Liver (tissue), 3 donors: ENCODE measurements around the gene GAMT.

Experiments used
- FOXA1 ChIP-seq: IDR thresholded peaks from 2 replicates; pipeline ENCODE4 v1.6.1; 2016; ENCODE audit warnings: antibody characterized with exemption
- HNF4G ChIP-seq: IDR thresholded peaks from 2 replicates; pipeline ENCODE4 v1.6.1; 2016; ENCODE audit warnings: antibody characterized with exemption
- JUND ChIP-seq, 2 donors: IDR thresholded peaks; 2 replicates each; pipeline ENCODE4 v1.6.1; 2016; ENCODE audit warnings: antibody characterized with exemption in 2 of 2
- RAD21 ChIP-seq, 2 donors: IDR thresholded peaks; 2 replicates each; pipeline ENCODE4 v1.6.1; 2016; ENCODE audit warnings: antibody characterized with exemption in 2 of 2, mild to moderate bottlenecking in 2 of 2
- SP1 ChIP-seq: IDR thresholded peaks from 2 replicates; pipeline ENCODE4 v1.6.1; 2018; ENCODE audit warnings: antibody characterized with exemption, mild to moderate bottlenecking
- YY1 ChIP-seq: IDR thresholded peaks from 2 replicates; pipeline ENCODE4 v1.6.1; 2016; ENCODE audit warnings: antibody characterized with exemption, mild to moderate bottlenecking
- TF ChIP-seq, protein P1 (sequence below): fragments of 150-350 bp; IDR thresholded peaks from 2 replicates; pipeline ENCODE4 v1.5.1; 2017; ENCODE audit warnings: improper control_type of control experiment, low read depth, low read length; ENCODE audit not compliant: missing input control
- TF ChIP-seq, protein P2 (sequence below): IDR thresholded peaks from 2 replicates; pipeline ENCODE4 v1.6.1; 2016; ENCODE audit warnings: antibody characterized with exemption, mild to moderate bottlenecking
- TF ChIP-seq, protein P3 (sequence below): IDR thresholded peaks from 2 replicates; pipeline ENCODE4 v1.6.1; 2016; ENCODE audit warnings: antibody characterized with exemption
- donor health status: healthy.
- donor health status: healthy.

DNA sequence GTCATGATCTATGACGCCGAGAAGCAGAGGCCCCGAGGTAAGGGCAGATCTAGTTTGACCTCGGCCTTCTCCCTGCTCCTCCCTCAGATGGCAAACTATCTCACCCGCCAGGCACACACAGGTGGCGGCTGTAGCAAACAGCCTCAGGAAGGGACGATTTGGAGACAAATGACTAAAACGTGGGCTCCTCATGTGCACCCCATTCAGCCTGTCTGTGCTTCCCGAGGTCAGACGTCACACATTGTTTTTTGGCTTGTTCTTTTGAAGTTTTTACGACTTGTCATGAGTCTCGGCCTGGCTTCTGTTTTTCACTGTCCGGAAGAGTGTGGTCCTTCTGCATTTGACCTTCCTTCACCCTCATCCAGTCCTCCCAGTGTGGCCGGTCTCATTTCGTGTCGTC, 21.0 kb upstream of the GAMT start:
- TF ChIP-seq, protein P1, sequence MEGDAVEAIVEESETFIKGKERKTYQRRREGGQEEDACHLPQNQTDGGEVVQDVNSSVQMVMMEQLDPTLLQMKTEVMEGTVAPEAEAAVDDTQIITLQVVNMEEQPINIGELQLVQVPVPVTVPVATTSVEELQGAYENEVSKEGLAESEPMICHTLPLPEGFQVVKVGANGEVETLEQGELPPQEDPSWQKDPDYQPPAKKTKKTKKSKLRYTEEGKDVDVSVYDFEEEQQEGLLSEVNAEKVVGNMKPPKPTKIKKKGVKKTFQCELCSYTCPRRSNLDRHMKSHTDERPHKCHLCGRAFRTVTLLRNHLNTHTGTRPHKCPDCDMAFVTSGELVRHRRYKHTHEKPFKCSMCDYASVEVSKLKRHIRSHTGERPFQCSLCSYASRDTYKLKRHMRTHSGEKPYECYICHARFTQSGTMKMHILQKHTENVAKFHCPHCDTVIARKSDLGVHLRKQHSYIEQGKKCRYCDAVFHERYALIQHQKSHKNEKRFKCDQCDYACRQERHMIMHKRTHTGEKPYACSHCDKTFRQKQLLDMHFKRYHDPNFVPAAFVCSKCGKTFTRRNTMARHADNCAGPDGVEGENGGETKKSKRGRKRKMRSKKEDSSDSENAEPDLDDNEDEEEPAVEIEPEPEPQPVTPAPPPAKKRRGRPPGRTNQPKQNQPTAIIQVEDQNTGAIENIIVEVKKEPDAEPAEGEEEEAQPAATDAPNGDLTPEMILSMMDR, result no peak
- TF ChIP-seq, protein P2, sequence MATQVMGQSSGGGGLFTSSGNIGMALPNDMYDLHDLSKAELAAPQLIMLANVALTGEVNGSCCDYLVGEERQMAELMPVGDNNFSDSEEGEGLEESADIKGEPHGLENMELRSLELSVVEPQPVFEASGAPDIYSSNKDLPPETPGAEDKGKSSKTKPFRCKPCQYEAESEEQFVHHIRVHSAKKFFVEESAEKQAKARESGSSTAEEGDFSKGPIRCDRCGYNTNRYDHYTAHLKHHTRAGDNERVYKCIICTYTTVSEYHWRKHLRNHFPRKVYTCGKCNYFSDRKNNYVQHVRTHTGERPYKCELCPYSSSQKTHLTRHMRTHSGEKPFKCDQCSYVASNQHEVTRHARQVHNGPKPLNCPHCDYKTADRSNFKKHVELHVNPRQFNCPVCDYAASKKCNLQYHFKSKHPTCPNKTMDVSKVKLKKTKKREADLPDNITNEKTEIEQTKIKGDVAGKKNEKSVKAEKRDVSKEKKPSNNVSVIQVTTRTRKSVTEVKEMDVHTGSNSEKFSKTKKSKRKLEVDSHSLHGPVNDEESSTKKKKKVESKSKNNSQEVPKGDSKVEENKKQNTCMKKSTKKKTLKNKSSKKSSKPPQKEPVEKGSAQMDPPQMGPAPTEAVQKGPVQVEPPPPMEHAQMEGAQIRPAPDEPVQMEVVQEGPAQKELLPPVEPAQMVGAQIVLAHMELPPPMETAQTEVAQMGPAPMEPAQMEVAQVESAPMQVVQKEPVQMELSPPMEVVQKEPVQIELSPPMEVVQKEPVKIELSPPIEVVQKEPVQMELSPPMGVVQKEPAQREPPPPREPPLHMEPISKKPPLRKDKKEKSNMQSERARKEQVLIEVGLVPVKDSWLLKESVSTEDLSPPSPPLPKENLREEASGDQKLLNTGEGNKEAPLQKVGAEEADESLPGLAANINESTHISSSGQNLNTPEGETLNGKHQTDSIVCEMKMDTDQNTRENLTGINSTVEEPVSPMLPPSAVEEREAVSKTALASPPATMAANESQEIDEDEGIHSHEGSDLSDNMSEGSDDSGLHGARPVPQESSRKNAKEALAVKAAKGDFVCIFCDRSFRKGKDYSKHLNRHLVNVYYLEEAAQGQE, result no peak
- TF ChIP-seq JUND (IDR thresholded peaks at IDR 0.05), result no peak
- no peak for TF ChIP-seq FOXA1
- no peak for TF ChIP-seq SP1
- no peak for TF ChIP-seq HNF4G
- no peak for TF ChIP-seq YY1
- TF ChIP-seq, protein P3, sequence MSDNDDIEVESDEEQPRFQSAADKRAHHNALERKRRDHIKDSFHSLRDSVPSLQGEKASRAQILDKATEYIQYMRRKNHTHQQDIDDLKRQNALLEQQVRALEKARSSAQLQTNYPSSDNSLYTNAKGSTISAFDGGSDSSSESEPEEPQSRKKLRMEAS, result no peak
- no peak for TF ChIP-seq RAD21 (IDR thresholded peaks at IDR 0.05)
